Transverse colon (tissue), 4 donors: Measurements from ENCODE around the gene PRSS38. TPM values are rescaled to one million over a fixed set of nuclear protein-coding genes. Genes with fewer than 3 reads are reported as not detected.

Source experiments
- DNase-seq: peaks from one replicate; pipeline ENCODE4 v3.0.0-alpha.2; 2019
- H3K27ac ChIP-seq, 4 donors: fragments of 200-600 bp; sonication (generic); 2 replicates each; pipeline ENCODE4 v1.5.1; 2016 to 2018; ENCODE audit warnings: inconsistent platforms in 4 of 4
- H3K27me3 ChIP-seq: fragments of 200-600 bp; sonication (generic); 2 replicates; pipeline ENCODE4 v1.5.1; 2017; ENCODE audit warnings: inconsistent platforms
- H3K36me3 ChIP-seq, 4 donors: fragments of 200-600 bp; sonication (generic); 2 replicates each; pipeline ENCODE4 v1.5.1; 2017 to 2019; ENCODE audit warnings: inconsistent platforms in 4 of 4
- H3K4me1 ChIP-seq, 4 donors: fragments of 200-600 bp; sonication (generic); 2 replicates each; pipeline ENCODE4 v1.5.1; 2017 to 2020; ENCODE audit warnings: inconsistent platforms in 4 of 4
- H3K4me3 ChIP-seq, 4 donors: fragments of 200-600 bp; sonication (generic); 1 replicate in 1 of 4; 2 replicates in 3 of 4; pipeline versions ENCODE4 v1.5.1 to v1.6.1; 2017 to 2019; ENCODE audit warnings: inconsistent platforms in 4 of 4
- H3K9me3 ChIP-seq, 2 donors: fragments of 200-600 bp; sonication (generic); 2 replicates each; pipeline ENCODE4 v1.5.1; 2017 to 2019; ENCODE audit warnings: inconsistent platforms in 2 of 2
- EP300 ChIP-seq: sonication (generic); formaldehyde crosslinking; IDR thresholded peaks from one replicate; pipeline ENCODE4 v1.6.1; 2017; ENCODE audit warnings: antibody characterized with exemption, low read depth
- POLR2A ChIP-seq: fragments of 450-650 bp; IDR thresholded peaks from one replicate; pipeline ENCODE4 v1.6.1; 2016; ENCODE audit warnings: antibody characterized with exemption, mild to moderate bottlenecking, moderate library complexity
- POLR2AphosphoS5 ChIP-seq, 3 donors: sonication (generic); formaldehyde crosslinking; IDR thresholded peaks; one replicate each; pipeline ENCODE4 v1.6.1; 2016; ENCODE audit warnings: antibody characterized with exemption in 3 of 3
- WGBS, 2 donors: methylation state at CpG; one replicate each; pipeline ENCODE4 v1.1.5; 2018; ENCODE audit warnings: low coverage in 1 of 2; 5-methylcytosine and 5-hydroxymethylcytosine counted together
- in situ Hi-C, 4 donors: fragments of 200-750 bp; cut with MboI; loops; one replicate each; pipeline versions ENCODE4 v1.15.0 to v1.15.1; 2017; ENCODE audit warnings: low sequenced_read_pairs in 3 of 4, low pct_ligation_motif_present in 1 of 4, low pct_unique_long_range_greater_than_20kb in 1 of 4
- intact Hi-C: fragments of 100-400 bp; cut with DNase I; formaldehyde crosslinking; loops from one replicate; pipeline ENCODE4 v1.15.1; 2023; ENCODE audit warnings: low total_unique reads
- total RNA-seq, 4 donors: library from RNA; depleted of rRNA; stranded (reverse); fragments of >200 nt; gene quantifications; one replicate each; pipeline ENCODE4 v1.1.0, GENCODE V29; 2016
- TF ChIP-seq, protein P1 (sequence below), 5 experiments: fragments of 200-600 bp in 3 of 5; fragments of 450-650 bp in 2 of 5; sonication (generic) in 3 of 5; IDR thresholded peaks; 1 replicate in 2 of 5; 2 replicates in 3 of 5; pipeline ENCODE4 v1.5.1; 2016 to 2017; ENCODE audit warnings: antibody characterized with exemption in 5 of 5, inconsistent platforms in 3 of 5, mild to moderate bottlenecking in 2 of 5, moderate library complexity in 1 of 5

The PRSS38 gene
- total RNA-seq, 4 donors from 2014 or later, result not detected

DNA sequence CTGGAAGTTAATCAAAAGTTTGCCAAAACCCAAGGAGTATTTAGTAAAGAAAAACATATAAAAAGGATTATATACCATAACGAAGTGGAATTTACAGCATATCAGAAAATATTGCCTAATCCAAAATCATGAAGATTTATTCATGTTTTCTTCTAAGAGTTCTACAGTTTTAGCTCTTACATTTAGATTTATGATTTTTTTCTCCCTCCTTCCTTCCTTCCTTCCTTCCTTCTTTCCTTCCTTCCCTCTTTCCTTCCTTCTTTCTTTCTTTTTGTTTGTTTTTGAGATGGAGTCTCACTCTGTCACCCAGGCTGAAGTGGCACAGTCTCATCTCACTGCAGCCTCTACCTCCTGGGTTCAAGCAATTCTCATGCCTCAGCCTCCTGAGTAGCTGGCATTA lies 15.7 kb upstream of the PRSS38 start:
- H3K36me3 ChIP-seq, result no peaks in the 10 kb centered on the region
- H3K4me1 ChIP-seq, result peaks cover 0 to 3% (median 3%) of the 10 kb centered on the region in 4 donors
- H3K27me3 ChIP-seq, result peaks cover 11% of the 10 kb centered on the region
- in situ Hi-C loops (no loop called here), intact Hi-C loops (loop anchor here (10.0 kb wide), 1 partner anchor 85 kb away; no protein-coding TSS in a partner anchor)
- DNase-seq, result no peak
- H3K27ac ChIP-seq, result no peak overlapping the region
- no peaks in the 10 kb centered on the region for H3K9me3 ChIP-seq
- H3K4me3 ChIP-seq, result no peak overlapping the region
- WGBS, 2 donors, result 60 to 75% methylated on average over 1 of the region's 1 CpG
- TF ChIP-seq, protein P1, sequence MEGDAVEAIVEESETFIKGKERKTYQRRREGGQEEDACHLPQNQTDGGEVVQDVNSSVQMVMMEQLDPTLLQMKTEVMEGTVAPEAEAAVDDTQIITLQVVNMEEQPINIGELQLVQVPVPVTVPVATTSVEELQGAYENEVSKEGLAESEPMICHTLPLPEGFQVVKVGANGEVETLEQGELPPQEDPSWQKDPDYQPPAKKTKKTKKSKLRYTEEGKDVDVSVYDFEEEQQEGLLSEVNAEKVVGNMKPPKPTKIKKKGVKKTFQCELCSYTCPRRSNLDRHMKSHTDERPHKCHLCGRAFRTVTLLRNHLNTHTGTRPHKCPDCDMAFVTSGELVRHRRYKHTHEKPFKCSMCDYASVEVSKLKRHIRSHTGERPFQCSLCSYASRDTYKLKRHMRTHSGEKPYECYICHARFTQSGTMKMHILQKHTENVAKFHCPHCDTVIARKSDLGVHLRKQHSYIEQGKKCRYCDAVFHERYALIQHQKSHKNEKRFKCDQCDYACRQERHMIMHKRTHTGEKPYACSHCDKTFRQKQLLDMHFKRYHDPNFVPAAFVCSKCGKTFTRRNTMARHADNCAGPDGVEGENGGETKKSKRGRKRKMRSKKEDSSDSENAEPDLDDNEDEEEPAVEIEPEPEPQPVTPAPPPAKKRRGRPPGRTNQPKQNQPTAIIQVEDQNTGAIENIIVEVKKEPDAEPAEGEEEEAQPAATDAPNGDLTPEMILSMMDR (IDR thresholded peaks at IDR 0.05), result no peak
- TF ChIP-seq POLR2A (no peak), POLR2AphosphoS5 (IDR thresholded peaks at IDR 0.05) (no peak)

GRCh38 chr1:227803933-227804332 lies 11.5 kb upstream of the PRSS38 start:
- no peak for DNase-seq
- H3K36me3 ChIP-seq, result no peaks in the 10 kb centered on the region
- no peaks in the 10 kb centered on the region for H3K4me1 ChIP-seq
- no peak overlapping the region for H3K27ac ChIP-seq
- peaks cover 11% of the 10 kb centered on the region for H3K27me3 ChIP-seq
- no peak overlapping the region for H3K4me3 ChIP-seq
- H3K9me3 ChIP-seq, result no peaks in the 10 kb centered on the region
- in situ Hi-C loops (no loop called here), intact Hi-C loops (no loop called here)
- TF ChIP-seq, protein P1 (IDR thresholded peaks at IDR 0.05), result no peak
- TF ChIP-seq POLR2AphosphoS5 (IDR thresholded peaks at IDR 0.05) (no peak), EP300 (no peak), POLR2A (no peak)

DNA sequence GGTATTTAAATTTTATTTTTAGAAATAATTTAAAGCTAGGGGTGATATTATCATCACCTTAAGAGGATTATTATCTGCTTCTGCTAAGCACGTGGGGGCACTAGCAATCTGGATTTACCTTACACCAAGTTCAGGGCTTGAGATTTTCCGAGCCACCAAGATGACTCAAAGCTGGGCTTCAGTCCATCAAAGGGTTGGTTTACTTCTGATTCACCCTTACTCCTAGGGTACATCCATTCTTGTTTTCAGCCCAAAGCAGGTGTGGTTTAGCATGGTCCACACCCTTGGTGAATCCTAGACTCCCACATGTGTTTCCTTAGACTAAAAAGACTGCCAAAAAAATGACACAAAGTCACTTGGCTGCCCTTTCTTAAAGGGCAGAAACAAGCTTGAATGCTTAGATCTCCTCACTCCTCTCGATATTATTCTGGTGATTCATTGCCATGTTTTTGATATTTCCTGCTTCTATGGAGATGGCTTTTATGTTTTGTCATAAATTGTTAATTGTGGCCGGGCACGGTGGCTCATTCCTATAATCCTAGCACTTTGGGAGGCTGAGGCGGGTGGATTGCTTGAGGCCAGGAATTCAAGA lies 9.8 kb upstream of the PRSS38 start:
- H3K36me3 ChIP-seq, result no peaks in the 10 kb centered on the region
- intact Hi-C loops, result no loop called here
- 33 to 65% methylated on average over 3 to 6 of the region's 6 CpGs for WGBS, 2 donors
- TF ChIP-seq EP300 (no peak), POLR2A (no peak), POLR2AphosphoS5 (IDR thresholded peaks at IDR 0.05) (no peak)
- TF ChIP-seq, protein P1 (IDR thresholded peaks at IDR 0.05), result no peak
- peaks cover 11% of the 10 kb centered on the region for H3K27me3 ChIP-seq
- no peak overlapping the region for H3K27ac ChIP-seq
- no peaks in the 10 kb centered on the region for H3K4me1 ChIP-seq
- DNase-seq, result no peak
- no peak overlapping the region for H3K4me3 ChIP-seq
- in situ Hi-C loops, result no loop called here
- H3K9me3 ChIP-seq, result no peaks in the 10 kb centered on the region

- in situ Hi-C loops (no loop called here), intact Hi-C loops (no loop called here)
- H3K4me3 ChIP-seq, result no peak overlapping the region
Measured at GRCh38 chr1:227808566-227808965, 6.9 kb upstream of the PRSS38 start.

More at GRCh38 chr1:227808566-227808965, 6.9 kb upstream of the PRSS38 start:
- Histone ChIP-seq H3K36me3 (no peaks in the 10 kb centered on the region), H3K4me1 (no peaks in the 10 kb centered on the region), H3K27ac (no peak overlapping the region), H3K9me3 (no peaks in the 10 kb centered on the region), H3K27me3 (peaks cover 9% of the 10 kb centered on the region)
- WGBS, 2 donors, result 43 to 50% methylated on average over 1 of the region's 1 CpG
- no peak for DNase-seq
- no peak for TF ChIP-seq EP300
- no peak for TF ChIP-seq POLR2A
- TF ChIP-seq, protein P1 (IDR thresholded peaks at IDR 0.05), result no peak
- no peak for TF ChIP-seq POLR2AphosphoS5 (IDR thresholded peaks at IDR 0.05)
